Endodermal cell (in vitro differentiated cells): ENCODE results near the gene RHEB. TPM values are rescaled to one million over a fixed set of nuclear protein-coding genes. Genes with fewer than 3 reads are reported as not detected.

Experiments
- DNase-seq: peaks from one replicate; pipeline ENCODE4 v3.0.0-alpha.2; 2017
- H3K27ac ChIP-seq: 2 replicates; pipeline ENCODE4 v1.5.1; 2013; ENCODE audit warnings: mild to moderate bottlenecking, low read depth, low read length, moderate library complexity
- H3K27me3 ChIP-seq: 2 replicates; pipeline ENCODE4 v1.6.1; 2013; ENCODE audit warnings: mild to moderate bottlenecking, low read length, moderate library complexity; ENCODE audit not compliant: insufficient read depth, control insufficient read depth, poor library complexity, severe bottlenecking
- H3K36me3 ChIP-seq: 2 replicates; pipeline ENCODE4 v1.7.0; 2013; ENCODE audit warnings: mild to moderate bottlenecking, low read length, moderate library complexity; ENCODE audit not compliant: control insufficient read depth, insufficient read depth
- H3K4me1 ChIP-seq: one replicate; pipeline ENCODE4 v1.7.0; 2013; ENCODE audit warnings: low read length; ENCODE audit not compliant: control insufficient read depth, insufficient read depth
- H3K4me3 ChIP-seq: 2 replicates; pipeline ENCODE4 v1.5.1; 2013; ENCODE audit warnings: mild to moderate bottlenecking, low read length, moderate library complexity
- H3K9ac ChIP-seq: 2 replicates; pipeline ENCODE4 v1.6.1; 2013; ENCODE audit warnings: mild to moderate bottlenecking, low read length, moderate library complexity; ENCODE audit not compliant: poor library complexity, severe bottlenecking; ENCODE audit errors: extremely low read depth
- H3K9me3 ChIP-seq: 2 replicates; pipeline ENCODE4 v1.6.1; 2013; ENCODE audit warnings: mild to moderate bottlenecking, low read length, moderate library complexity; ENCODE audit not compliant: control insufficient read depth
- H3K27ac Mint-ChIP-seq: 2 replicates; pipeline ENCODE4 v1.8.0; 2020; ENCODE audit warnings: mixed read lengths
- H3K27me3 Mint-ChIP-seq: 2 replicates; pipeline ENCODE4 v1.8.0; 2021; ENCODE audit warnings: mild to moderate bottlenecking, mixed read lengths; ENCODE audit not compliant: insufficient read depth
- H3K36me3 Mint-ChIP-seq: 2 replicates; pipeline ENCODE4 v1.8.0; 2020; ENCODE audit warnings: low read depth, mixed read lengths
- H3K4me1 Mint-ChIP-seq: 2 replicates; pipeline ENCODE4 v1.8.0; 2020; ENCODE audit warnings: mixed read lengths
- H3K4me3 Mint-ChIP-seq: 2 replicates; pipeline ENCODE4 v1.8.0; 2020; ENCODE audit warnings: mild to moderate bottlenecking, moderate library complexity, mixed read lengths
- H3K9me3 Mint-ChIP-seq: 2 replicates; pipeline ENCODE4 v1.8.0; 2020; ENCODE audit warnings: mild to moderate bottlenecking, mixed read lengths
- WGBS, 2 experiments: methylation state at CpG; one replicate each; pipeline versions ENCODE4 v1.1.5 to v1.1.7; 2013; ENCODE audit warnings: missing lambda C conversion rate in 2 of 2, mixed read lengths in 1 of 2; ENCODE audit not compliant: insufficient coverage in 1 of 2, insufficient read length in 1 of 2; 5-methylcytosine and 5-hydroxymethylcytosine counted together
- total RNA-seq, 2 donors: library from RNA; stranded (reverse); fragmentation: NEBNext Ultra II Directional in 1 of 2; extraction: Animal tissue kit (Norgen Biotek cat#: 25700) in 1 of 2; gene quantifications; 2 replicates in 1 of 2; 3 replicates in 1 of 2; pipeline ENCODE4 v1.2.1, GENCODE V29; 2021
- TF ChIP-seq, protein P1 (sequence below): fragments of 200-600 bp; sonication (generic); conservative IDR thresholded peaks from 2 replicates; pipeline ENCODE4 v1.5.0; 2021; ENCODE audit warnings: antibody characterized with exemption, mild to moderate bottlenecking

The RHEB gene
- total RNA-seq, 2 donors from 2014 or later: 108 to 113 TPM

GRCh38 chr7:151486074-151486473, 33.6 kb downstream of the RHEB start:
- no peak for DNase-seq
- H3K4me3 ChIP-seq: no peak overlapping the region
- peaks cover 17% of the 10 kb centered on the region for H3K4me1 ChIP-seq
- no peak overlapping the region for H3K27ac ChIP-seq
- Mint-ChIP-seq H3K27me3 (no peaks in the 10 kb centered on the region), H3K4me3 (no peak overlapping the region), H3K9me3 (no peaks in the 10 kb centered on the region), H3K4me1 (peaks cover 14% of the 10 kb centered on the region), H3K27ac (no peak overlapping the region), H3K36me3 (peaks cover 69% of the 10 kb centered on the region)
- no peaks in the 10 kb centered on the region for H3K9me3 ChIP-seq
- TF ChIP-seq, protein P1, sequence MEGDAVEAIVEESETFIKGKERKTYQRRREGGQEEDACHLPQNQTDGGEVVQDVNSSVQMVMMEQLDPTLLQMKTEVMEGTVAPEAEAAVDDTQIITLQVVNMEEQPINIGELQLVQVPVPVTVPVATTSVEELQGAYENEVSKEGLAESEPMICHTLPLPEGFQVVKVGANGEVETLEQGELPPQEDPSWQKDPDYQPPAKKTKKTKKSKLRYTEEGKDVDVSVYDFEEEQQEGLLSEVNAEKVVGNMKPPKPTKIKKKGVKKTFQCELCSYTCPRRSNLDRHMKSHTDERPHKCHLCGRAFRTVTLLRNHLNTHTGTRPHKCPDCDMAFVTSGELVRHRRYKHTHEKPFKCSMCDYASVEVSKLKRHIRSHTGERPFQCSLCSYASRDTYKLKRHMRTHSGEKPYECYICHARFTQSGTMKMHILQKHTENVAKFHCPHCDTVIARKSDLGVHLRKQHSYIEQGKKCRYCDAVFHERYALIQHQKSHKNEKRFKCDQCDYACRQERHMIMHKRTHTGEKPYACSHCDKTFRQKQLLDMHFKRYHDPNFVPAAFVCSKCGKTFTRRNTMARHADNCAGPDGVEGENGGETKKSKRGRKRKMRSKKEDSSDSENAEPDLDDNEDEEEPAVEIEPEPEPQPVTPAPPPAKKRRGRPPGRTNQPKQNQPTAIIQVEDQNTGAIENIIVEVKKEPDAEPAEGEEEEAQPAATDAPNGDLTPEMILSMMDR: no peak
- WGBS, 2 experiments: 98 to 100% methylated on average over 1 to 3 of the region's 3 CpGs
- H3K9ac ChIP-seq: no peak overlapping the region
- H3K36me3 ChIP-seq: peaks cover 98% of the 10 kb centered on the region
- no peaks in the 10 kb centered on the region for H3K27me3 ChIP-seq

DNA sequence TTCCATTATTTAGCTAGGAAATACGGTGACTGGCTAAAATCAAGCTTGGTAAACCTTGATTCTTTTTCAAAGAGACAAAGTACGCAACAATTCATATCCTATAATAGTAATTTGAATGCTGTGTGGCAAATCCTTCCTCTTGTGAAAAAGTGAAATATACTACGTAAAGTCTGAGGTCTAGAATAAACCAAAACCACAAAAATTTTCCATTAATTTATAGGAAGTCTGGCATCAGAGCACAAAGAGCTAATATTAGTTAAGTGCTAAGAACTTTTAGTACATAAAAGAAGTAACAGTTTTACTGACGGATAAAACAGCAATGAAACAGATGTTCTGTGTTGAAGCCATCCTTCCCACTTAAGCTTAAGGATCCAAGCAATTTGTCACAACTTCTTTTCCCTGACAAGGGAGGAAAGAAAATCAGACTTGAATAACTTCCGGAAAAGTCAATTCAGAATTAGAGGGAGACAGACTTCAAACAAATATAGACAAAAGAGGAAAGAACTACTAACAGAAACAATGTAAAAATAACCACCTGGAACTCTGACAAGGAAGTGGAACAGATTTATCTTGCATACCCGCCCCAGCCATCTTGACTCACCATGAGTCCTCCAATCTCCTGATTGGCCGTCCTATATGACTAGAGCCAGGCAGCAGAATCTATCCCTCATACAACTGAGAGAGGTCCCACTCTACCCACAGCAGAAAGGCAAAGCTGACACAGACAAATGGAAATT, 34.6 kb downstream of the RHEB start:
- Mint-ChIP-seq H3K4me3 (no peak overlapping the region), H3K36me3 (peaks cover 66% of the 10 kb centered on the region), H3K27ac (no peak overlapping the region), H3K27me3 (no peaks in the 10 kb centered on the region), H3K9me3 (no peaks in the 10 kb centered on the region), H3K4me1 (peaks cover 7% of the 10 kb centered on the region)
- TF ChIP-seq, protein P1: no peak
- H3K27ac ChIP-seq: no peak overlapping the region
- H3K27me3 ChIP-seq: no peaks in the 10 kb centered on the region
- peaks cover 96% of the 10 kb centered on the region for H3K36me3 ChIP-seq
- H3K9me3 ChIP-seq: no peaks in the 10 kb centered on the region
- H3K4me3 ChIP-seq: no peak overlapping the region
- no peak for DNase-seq
- no peak overlapping the region for H3K9ac ChIP-seq
- H3K4me1 ChIP-seq: peaks cover 10% of the 10 kb centered on the region
- 93% methylated on average over 5 of the region's 7 CpGs; no CpG with 5 or more reads in 1 of the 2 experiments for WGBS, 2 experiments

GRCh38 chr7:151483711-151483983, 36.0 kb downstream of the RHEB start:
- Mint-ChIP-seq H3K36me3 (peaks cover 61% of the 10 kb centered on the region), H3K27ac (no peak overlapping the region), H3K4me1 (peaks cover 4% of the 10 kb centered on the region), H3K4me3 (no peak overlapping the region), H3K9me3 (no peaks in the 10 kb centered on the region), H3K27me3 (no peaks in the 10 kb centered on the region)
- WGBS, 2 experiments: 80% methylated on average over 1 of the region's 1 CpG; no CpG with 5 or more reads in 1 of the 2 experiments
- peaks cover 93% of the 10 kb centered on the region for H3K36me3 ChIP-seq
- no peaks in the 10 kb centered on the region for H3K27me3 ChIP-seq
- no peak overlapping the region for H3K4me3 ChIP-seq
- peaks cover 10% of the 10 kb centered on the region for H3K4me1 ChIP-seq
- H3K9me3 ChIP-seq: no peaks in the 10 kb centered on the region
- H3K27ac ChIP-seq: no peak overlapping the region
- no peak for DNase-seq
- TF ChIP-seq, protein P1: no peak
- no peak overlapping the region for H3K9ac ChIP-seq
